Stimulated activated CD8-positive, alpha-beta memory T cell treated with anti-CD3 and anti-CD28 coated beads, Interleukin-12 subunit alpha, Interleukin-12 subunit beta, amount 100 ng/mL, for 1 hour (primary cell): ENCODE results near the gene ZNF618.

Experiments
- DNase-seq: peaks from one replicate; pipeline ENCODE4 v3.0.0-alpha.2; 2020; ENCODE audit warnings: low read depth

Gene ZNF618

DNA sequence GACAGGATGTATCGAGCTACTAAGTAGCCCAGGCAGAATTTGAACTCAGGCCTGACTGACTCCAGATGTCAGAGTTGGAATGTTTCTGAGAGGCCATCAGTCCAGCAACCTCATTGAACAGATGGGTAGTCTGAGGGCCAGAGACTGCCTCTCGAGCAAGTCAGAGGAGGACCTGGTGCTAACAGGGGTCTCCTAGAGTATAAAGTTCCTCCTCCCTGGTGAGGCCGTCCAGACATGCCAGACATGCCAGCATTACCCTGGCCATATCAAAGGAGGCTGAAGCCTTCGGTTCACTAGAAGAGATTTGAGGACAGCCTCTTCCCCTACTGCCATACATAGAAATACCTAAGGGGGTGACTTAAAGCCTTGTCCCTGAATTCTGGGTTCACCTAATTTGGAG lies 81.2 kb downstream of the ZNF618 start:
- DNase-seq, result no peak

DNA sequence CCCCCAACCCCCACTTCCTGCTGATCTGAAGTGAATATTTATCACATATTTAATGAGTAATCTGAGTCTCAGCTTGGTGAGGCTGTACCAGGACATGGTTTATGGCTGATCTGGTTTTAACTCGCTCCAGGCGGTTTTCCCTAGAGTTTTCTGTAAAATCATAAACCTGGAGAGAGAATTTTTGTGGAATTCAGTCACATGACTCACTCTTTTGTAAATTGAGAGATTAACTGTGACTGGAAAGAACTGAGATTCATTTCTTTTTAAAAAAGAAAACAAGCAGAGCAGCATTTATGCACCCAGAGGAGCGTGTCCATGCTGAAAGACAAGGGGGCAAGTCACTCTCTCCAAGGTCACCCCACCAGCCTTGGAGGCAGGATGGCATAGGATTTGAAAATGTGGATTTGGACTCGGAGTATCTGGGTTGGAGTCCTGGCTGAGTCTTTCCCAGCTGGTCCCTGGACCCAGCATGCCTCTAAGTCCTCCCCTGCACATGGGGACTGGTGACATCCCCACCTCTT lies 81.8 kb downstream of the ZNF618 start:
- DNase-seq, result no peak

DNA sequence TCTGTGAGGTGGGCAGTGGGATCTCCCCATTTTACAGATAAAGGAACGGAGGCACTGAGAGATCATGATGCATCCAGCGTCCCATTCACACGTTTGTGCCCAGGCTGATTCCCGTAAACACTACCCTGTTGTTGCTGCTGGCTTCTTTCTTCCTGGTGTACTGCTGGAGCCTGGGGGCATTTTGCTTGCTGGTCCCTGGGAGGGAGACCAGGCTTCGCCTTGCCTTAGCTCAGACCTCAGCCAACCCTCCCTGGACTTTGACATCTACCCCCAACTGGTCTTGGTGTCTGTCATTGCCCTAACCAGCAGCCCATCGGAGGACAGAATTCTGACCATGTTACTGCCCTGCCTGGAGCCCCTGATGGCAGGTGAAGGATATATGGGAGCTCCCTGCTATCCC lies 82.4 kb downstream of the ZNF618 start:
- DNase-seq, result no peak

DNA sequence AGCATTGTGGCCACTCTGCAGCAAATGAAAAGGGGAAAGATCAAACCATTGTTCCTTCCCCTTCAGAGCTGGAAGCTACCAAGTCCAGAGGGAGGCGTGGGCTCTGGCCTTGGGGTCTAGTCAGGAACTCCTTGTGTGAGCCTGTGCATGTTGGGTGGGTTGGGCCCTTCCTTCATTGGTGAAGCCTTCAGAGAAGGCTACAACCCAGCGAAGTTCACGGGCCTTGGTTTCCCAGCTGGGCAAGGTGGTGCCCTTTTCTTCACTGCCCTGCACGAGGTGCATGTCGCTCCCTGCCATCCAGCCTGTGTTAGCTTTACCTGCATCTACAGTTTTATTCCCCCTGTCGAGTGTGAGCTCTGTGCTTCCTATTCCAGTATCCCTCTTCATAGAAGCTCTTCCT lies 84.7 kb downstream of the ZNF618 start:
- DNase-seq, result no peak

DNA sequence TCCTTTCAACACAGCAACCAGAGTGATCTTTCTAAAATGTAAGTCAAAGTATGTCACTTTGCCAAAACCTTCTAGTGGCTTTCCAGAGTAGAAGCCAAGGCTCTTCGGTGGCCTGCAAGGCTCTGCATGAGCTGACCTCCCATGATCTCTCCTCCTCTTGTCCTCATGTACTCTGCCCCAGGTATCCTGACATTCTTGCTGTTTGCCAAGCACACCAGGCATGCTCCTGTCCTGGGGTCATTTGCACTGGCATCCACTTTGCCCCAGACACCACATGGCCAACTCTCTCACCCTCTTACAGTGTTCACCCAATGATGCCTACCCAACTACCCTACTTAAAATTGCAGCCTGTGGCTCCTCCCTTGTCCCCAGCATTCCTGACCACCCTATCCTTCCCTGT lies 86.3 kb downstream of the ZNF618 start:
- DNase-seq, result no peak

DNA sequence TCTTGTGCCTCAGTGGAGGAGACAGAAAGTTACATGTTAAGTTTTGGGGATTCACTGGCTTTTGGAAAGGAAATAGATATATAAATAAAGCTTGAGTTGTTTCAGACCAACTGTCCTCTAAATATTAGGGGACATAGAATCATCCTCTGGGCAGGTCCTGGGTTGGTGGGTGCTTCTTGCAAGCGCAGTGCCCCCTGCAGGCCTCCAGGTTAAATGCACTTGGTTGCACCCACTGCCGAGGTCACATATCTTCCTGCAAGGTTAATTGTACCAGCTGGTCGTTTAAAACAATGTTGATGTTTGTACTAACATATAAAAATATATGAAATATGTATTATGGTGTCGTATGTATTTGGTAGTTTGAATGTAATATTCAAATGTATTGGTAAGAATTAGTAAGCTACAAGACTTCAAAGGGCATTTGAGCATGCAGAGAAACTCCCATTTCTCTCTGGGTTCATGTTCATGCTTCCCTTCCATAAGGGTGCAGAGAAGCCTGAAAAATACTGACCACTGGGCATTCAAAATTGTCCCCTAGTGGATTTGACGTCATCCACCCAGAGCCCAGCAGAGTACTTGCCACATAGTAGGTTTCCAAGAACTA lies 87.0 kb downstream of the ZNF618 start:
- DNase-seq, result no peak

DNA sequence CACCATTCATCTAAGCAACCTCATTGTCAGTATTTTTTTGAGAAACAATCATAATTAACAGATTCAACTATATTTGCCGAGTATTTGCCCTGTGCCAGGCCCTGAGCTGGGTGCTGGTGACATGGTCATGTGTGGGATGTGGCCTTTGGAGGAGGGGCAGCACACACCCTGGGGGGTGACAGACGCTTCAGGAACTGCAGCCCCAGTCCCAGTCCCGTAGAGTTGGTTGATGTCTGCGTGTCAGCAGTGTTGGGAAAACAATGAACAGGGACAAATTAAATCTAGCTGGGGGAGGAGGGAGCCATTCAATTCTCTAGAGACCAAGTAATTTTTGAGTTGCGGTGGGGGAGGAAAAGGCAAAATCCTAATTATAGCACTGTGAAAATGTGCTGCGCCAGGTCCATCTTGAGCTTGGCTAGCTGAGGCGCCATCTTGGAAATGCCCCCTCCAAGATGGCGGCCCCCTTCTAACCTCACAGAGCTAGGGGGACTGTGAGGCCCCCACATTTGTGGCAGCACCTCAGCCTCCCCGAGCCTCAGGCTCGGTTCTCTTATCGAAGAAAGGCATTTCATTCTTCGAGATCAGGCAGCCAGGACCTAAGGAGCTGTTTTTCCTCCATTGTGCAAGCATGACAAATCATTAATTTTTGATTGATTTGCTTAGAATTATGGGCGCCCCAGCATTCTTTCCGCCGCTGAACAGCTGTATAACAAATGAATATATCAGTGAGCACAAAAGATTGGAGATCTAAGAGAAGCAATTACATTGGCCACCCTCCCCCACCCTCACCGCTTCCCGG lies 87.8 kb downstream of the ZNF618 start:
- no peak for DNase-seq

DNA sequence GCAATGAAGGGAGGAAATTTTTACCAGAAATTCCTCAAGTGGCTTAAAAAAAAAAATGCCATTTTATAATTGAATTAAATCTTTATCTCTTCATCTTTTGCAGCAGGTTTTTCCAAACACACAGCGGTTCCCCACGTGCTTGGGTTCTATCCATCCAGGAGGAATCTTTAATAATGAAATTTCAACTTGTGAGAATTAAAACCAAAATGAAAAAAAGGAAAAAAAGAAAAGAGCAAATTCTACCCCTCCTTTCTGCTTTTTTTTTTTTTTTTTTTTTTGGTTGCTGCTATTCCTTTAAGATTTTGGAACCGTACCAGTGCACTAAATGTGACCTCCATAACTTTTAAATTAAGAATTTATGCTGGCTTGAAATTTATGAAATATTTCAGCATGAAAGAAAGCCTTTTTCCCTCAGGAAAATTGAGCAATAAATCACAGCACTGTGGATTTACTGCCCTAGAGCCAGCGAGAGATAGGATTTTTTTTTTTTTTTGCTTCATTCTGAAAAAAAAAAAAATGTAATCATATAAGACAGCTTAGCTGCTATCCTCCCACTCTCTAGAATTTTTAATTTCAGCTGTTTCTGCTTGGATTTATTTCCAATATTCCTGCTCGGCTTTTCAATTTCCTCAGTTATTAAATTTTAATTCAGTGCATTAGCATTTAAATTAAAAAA lies 88.5 kb downstream of the ZNF618 start:
- no peak for DNase-seq

DNA sequence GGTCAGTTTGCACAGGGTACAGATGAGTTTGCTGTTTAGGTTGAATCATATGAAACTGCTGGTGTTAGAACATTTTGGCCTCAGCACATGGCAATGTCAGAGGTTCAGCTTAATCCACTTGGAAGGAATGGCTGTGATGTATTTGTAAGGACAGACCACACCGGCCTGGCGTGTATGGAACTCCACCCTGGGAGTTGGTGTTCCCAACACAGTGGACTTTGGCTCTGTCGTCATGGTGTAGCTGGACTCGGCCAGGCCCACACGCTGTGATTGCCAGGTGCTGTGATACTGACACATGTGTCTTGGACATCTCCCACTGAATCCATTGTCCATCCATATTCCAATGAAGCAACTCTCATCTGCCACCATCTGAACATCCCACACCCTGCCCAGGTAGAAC lies 90.3 kb downstream of the ZNF618 start:
- no peak for DNase-seq

DNA sequence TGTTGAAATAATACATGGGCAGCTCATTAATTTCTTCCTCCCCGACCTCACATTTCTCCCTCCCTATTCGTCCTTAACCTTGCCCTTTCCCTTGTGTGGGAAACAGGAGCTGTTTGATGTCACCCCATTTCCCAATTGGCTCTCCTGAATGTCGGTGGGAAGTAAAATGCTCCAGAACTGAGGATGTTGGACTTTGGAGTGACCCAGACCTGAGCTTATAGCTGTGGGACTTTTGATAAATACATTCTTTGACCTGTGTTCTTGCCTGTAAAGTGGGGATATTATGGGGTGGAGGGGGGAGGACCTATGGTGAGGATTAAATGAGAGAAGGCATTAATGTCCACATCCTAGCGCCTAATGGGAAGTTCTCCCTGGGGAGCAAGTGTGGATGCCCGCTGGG lies 91.3 kb downstream of the ZNF618 start:
- no peak for DNase-seq

DNA sequence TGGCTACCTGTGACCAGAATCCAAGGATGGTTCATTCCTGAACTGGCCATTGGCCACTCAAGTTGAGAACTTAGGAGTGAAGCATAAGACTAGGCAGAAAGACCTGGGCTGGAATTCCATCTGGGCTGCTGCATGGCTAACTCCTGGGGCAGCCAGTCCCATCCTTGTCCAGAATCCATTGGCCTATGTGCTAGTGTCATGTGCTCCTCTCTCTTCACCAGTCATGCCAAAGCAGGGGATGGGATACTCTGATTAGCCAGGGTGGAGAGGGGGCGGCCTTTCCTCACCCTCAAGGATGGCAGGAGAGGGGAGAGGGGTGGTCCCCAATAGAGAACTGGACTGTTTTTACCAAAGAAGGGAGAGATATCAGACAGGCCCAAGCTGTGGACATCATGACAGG lies 93.2 kb downstream of the ZNF618 start:
- DNase-seq, result no peak

DNA sequence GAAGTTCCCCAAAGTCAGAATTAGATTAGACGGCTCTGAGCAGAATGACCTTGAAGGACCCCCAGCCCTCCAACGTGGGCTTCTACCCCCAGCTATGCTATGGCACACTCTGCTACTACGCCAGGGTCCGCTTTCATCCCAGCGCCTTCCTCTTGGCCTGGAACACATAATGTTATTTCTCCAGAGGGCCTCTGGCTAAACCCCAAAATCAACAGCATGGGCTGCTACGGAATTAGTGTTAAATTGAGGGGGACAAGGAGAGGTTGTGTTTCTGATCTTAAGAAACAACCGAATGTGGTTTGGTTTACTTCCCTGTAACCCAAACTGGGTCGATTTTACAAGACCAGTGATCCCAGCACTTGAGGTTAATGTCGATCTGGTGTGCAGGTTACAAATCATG lies 97.1 kb downstream of the ZNF618 start:
- DNase-seq, result no peak

DNA sequence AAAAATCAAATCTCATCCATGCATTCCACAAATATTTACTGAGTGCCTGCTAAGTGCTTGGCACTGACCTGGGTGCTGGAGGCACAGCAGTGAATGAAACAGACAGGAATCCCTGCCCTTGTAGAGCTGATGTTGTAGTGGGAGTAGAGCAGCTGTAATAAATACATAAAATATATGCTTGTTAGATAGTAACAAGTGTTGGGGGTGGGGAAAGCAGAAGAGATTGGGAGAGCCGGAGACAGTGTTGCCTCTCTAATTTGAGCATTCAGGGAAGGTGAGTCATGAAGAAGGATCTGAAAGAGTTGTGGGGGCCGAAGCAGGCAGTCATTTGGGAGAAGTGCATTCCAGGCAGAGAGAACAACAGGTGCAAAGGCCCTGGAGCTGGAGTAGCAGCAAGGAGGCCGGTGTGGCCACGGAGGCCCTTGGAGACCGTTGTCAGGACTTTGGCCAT lies 97.9 kb downstream of the ZNF618 start:
- DNase-seq, result no peak

DNA sequence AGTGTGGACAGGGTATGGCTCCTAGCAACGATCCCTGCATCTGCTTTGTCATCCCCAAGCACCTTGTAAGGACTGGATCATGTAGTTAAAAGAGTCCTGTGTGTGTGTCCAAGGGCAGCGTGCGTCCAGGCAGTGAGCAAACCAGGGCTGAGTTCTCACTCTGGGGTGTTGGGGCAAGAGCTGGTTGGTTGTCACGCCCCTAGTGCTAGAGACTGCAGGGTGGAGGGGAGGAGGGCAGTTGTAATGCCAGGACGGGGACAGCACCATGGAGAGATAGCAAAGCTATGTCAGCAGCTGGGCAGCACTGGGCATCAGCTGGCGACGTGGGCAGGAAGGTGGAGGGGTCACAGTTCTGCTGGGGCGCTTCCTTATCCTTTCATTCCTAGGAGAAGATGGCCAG lies 100.8 kb downstream of the ZNF618 start:
- DNase-seq, result no peak

DNA sequence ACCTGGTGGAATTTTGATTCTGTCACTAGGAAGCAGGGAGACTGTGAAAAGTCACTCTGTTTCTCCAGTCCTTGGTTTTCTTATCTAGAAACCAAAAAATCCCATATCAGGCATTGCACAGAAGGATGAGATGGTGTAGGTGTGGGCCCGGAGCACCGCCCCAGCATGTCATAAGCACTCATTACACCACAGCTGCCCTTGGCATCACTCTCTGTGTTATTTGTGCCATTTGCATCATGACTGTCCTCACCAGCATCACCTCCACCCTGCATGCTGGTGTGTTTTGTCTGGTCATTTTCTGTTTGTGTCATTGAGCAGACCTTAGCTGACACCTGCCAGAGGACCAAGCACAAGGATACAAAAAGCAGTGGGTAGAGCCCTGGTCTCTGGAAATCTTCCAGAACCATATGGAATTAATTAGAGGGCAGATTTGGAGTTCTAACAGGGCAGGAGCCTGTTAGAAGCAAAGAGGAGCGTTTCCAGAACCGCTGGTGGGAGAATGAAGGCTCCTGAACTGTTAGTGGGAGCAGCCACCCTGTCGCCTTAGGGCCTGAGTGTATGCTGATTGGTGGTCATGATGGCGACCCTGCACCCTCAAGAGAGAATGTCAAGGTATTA lies 102.7 kb downstream of the ZNF618 start:
- no peak for DNase-seq

DNA sequence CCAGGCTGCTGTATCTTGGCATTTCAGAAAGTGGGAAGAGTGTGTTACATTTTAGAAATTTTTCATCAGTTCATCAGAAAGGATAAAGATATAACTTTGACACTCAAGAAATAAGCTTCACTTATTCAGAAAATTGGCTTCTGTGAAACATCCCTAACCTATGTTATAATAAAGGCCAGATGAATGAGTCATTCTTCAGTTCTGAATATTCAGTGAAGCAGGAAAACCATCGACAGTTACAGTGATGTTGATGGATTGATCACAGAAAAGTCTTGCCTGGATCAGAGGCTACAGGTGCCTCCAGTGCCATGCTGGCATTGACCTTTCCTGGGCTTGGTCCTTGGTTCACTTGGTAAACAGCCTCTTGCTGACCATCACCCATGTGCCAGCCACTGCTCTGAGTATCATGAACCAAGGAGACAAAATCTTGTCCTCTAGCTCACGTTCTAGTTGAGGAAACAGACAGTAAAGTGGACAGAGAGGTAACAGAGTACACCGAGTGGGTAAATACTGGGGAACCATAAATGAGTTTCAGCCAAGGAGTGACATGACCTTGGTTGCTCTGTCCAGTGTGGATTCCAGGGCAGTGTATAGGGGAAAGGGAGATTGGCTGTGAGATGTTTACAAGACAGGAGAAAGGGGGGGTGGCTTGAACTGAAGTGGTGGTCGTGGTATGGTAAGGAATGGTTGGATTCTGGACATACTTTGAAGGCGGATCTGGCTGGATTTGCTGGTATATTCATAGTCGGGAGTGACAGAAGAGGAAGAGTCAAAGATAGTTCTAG lies 103.4 kb downstream of the ZNF618 start:
- no peak for DNase-seq

DNA sequence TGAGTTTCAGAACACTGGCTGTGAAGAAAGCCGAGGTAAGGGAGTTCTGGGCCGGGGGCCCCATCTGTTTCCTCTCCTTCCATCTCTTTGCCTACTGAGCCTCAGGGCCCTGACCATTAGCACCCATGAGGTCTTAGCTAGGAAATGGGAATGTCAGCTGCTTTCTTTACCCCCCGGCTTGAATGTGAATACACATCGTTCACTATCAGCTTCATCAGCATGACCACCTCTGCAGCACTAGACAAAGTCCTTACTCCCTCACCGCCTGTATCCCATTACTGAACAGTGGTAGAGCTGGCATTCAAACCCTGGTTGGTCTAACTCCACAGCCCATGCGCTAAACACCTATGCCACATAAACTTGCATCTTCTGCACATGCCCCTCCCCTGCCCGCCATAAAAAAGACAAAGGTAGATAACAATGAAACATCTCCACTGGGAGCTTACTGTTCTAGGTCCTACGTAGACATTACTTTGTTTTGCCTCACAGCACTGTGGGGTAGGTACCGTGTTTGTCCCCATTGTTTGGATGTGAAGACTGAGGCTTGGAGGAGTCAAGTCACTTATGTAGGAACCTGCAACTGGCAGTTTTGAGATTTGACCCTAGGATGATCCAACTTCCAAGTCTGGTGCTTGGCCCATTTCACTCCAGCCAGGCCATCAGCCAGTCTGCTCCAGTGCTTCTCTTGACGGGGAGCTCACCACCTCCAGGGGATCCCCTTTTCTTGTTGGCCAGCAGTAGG lies 108.7 kb downstream of the ZNF618 start:
- DNase-seq, result no peak

DNA sequence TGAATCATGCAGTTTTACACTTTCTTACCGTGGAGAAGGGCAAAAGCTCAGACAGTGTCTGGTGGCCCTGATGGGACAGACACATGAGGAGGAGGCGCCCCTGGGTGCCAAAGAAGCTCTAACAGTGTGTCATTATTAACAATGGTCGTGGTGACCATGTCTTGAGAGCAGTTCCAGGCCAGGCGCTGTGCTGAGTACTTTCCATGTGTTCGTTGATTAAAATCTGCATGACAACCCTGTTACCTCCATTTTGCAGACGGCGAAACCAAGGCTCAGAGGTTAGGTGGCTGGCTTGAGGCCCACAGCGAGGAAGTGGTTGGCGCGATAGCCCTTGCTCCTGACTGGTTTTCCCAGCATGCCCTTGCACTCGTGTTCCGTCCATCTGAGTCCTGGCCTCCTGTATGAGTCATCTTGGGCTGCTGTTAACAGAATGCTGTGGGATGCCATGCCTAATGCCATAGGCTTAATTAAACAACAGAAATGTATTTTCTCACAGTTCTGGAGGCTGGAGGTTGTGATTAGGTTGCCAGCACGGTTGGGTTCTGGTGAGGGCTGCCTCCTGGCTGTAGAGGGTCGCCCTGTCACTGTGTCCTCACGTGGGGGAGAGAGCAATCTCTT lies 110.0 kb downstream of the ZNF618 start:
- no peak for DNase-seq

DNA sequence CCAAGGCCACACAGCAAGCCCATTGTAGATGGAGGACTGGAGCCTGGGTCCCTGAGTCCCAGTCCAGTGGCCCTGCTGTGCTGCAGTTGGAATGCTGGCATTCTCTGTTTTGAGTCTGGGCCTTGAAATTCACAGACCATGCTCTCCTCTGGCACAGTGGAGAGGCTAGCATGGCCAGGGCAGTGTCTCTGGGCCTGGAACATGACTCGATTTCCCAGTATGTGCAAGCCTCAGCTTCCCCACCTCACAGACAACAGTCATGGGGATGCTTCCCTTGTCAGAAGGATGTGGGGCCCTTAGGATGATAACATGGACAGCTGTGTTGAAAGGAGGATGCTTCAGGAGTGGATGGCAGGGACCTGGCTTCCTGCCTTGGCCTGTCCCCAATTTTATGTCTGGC lies 110.8 kb downstream of the ZNF618 start:
- DNase-seq, result no peak

DNA sequence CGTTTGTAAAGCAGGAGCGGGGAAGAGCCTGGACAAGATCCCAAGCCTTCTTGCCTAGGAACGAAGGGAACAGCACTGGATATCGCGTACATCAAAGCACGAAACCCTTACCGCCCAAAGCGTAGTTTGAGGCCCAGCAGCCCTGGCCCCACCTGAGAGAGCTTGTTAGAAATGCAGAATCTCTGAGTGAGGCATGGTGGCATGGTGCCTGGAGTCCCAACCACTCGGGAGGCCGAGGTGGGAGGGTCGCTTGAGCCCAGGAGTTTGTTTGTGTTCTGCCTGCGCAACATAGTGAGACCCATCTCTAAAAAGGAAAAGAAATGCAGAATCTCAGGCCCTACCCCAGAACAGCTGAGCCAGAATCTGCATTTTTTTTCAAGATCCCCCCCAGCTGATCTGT lies 111.4 kb downstream of the ZNF618 start:
- no peak for DNase-seq
